Heart left ventricle (tissue), 13 donors: ENCODE data around the gene THAP3.

Experiments
- POLR2A ChIP-seq, 2 donors: fragments of 450-650 bp; IDR thresholded peaks; one replicate each; pipeline ENCODE4 v1.6.1; 2017; ENCODE audit warnings: antibody characterized with exemption in 2 of 2, mild to moderate bottlenecking in 2 of 2, moderate library complexity in 2 of 2
- TF ChIP-seq, protein P1 (sequence below), 12 donors: fragments of 200-600 bp; sonication (generic) in 4 of 12; IDR thresholded peaks; one replicate each; pipeline versions ENCODE4 v1.5.0 to v1.8.0; 2018 to 2022; ENCODE audit warnings: antibody characterized with exemption in 12 of 12, mild to moderate bottlenecking in 5 of 12
- donor health status: ischemic (EF 13 %, LVEDD 7.1; RV severe dilation, severe dysfunction).
- donor health status: DM: no; HTN: yes; CAD: no.
- donor health status: DM: no; HTN: no; CAD: no.
- donor health status: ischemic (EF 25% LVEDD 6.9; RV normal size, moderate dysfunction).
- donor health status: ischemic (EF 25% LVEDD 5.7; RV mildly dilated, moderate dysfunction).
- donor health status: ischemic (EF 35%, LVEDD 5.7; RV mildly dilated, moderate dysfunction).
- donor health status: nonischemic (EF 11% LVEDD 7.7; RV severe dilation, severe dysfunction).
- donor health status: DM: yes; HTN: yes; CAD: no.
- donor health status: PGD.
- donor health status: ischemic (EF 29% LVEDD 5.4; RV normal size, mild dysfunction).
- donor health status: nonischemic (EF 23%, LVEDD 6.1; RV moderate dilation, normal function).

DNA sequence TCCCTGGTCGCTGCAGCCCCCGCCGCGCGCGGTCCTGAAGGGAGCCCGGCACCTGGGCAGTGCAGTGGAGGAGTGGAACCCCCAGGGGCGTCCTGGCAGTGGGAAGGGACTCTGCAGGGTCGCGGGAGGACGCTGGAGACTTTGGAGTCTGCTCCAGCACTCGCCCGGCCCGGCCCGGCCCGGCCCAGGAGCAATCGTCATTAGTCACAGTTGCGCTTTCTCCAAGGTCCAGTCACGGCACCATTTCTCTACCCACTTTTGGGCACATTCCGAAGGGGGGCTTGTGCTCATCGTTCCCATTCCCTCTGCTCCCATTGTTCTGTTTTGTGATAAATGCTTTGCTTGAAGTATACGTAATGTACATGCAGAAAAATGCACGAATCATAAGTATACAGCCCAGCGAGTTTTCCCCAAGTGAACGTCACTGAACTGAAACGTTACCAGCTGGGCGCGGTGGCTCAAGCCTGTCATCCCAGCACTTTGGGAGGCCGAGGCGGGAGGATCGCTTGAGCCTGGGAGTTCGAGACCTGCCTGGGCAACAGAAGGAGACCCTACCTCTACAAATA is 999 bp downstream of the THAP3 start:
- TF ChIP-seq, protein P1, sequence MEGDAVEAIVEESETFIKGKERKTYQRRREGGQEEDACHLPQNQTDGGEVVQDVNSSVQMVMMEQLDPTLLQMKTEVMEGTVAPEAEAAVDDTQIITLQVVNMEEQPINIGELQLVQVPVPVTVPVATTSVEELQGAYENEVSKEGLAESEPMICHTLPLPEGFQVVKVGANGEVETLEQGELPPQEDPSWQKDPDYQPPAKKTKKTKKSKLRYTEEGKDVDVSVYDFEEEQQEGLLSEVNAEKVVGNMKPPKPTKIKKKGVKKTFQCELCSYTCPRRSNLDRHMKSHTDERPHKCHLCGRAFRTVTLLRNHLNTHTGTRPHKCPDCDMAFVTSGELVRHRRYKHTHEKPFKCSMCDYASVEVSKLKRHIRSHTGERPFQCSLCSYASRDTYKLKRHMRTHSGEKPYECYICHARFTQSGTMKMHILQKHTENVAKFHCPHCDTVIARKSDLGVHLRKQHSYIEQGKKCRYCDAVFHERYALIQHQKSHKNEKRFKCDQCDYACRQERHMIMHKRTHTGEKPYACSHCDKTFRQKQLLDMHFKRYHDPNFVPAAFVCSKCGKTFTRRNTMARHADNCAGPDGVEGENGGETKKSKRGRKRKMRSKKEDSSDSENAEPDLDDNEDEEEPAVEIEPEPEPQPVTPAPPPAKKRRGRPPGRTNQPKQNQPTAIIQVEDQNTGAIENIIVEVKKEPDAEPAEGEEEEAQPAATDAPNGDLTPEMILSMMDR (IDR thresholded peaks at IDR 0.05): no peak
- no peak for TF ChIP-seq POLR2A (IDR thresholded peaks at IDR 0.05)
